DOHH2 (cell line): Measurements from ENCODE around the gene PRKN.

Experiments
- CTCF ChIP-seq: fragments of 200-600 bp; sonication (generic); IDR thresholded peaks from one replicate; pipeline ENCODE4 v1.5.1; 2014; ENCODE audit warnings: antibody characterized with exemption, mild to moderate bottlenecking, low read depth, low read length; ENCODE audit not compliant: poor library complexity, severe bottlenecking
- EZH2phosphoT487 ChIP-seq: fragments of 200-600 bp; sonication (generic); IDR thresholded peaks from 2 replicates; pipeline ENCODE4 v1.6.1; 2017; ENCODE audit warnings: borderline replicate concordance, mild to moderate bottlenecking, antibody characterized with exemption, low read length, moderate library complexity, mixed read lengths

GRCh38 chr6:161446949-161447348 lies 1280.6 kb downstream of the PRKN start:
- TF ChIP-seq CTCF, result no peak
- TF ChIP-seq EZH2phosphoT487, result no peak
